ENCODE data around the gene SUCLG1.
"Not testable (repeated sequence)": the region's sequence is repeated elsewhere in the genome, so short reads cannot be mapped to it uniquely, and the experiment has no call there.

Gene SUCLG1

GRCh38 chr2:84417453-84418145 is 41.5 kb downstream of the SUCLG1 start:
- no peak for DNase-seq

DNA sequence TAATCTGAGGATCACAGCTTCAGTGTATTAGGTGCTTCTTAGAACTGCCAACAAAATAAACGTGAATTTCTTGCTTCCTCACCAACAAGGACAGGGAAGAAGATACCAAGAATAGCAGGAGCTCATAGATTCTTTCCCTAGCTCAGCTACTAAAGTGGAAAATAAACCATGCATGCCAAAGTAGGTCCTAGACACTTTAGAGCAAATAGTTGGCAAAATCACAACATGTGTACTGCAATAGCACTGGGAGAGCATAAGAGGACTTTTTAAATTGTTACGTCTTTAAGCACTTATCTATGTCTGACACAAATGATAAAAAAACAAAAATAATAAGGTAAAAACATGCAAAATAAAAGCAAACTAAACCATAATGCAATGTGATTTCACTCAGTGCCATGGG is 49.5 kb downstream of the SUCLG1 start:
- DNase-seq: no peak

GRCh38 chr2:84402111-84402510 is 57.0 kb downstream of the SUCLG1 start:
- not testable (repeated sequence) for DNase-seq

- not testable (repeated sequence) for DNase-seq
Measured at GRCh38 chr2:84399839-84400238, 59.2 kb downstream of the SUCLG1 start.

GRCh38 chr2:84395820-84396219 is 63.3 kb downstream of the SUCLG1 start:
- DNase-seq: no peak

DNA sequence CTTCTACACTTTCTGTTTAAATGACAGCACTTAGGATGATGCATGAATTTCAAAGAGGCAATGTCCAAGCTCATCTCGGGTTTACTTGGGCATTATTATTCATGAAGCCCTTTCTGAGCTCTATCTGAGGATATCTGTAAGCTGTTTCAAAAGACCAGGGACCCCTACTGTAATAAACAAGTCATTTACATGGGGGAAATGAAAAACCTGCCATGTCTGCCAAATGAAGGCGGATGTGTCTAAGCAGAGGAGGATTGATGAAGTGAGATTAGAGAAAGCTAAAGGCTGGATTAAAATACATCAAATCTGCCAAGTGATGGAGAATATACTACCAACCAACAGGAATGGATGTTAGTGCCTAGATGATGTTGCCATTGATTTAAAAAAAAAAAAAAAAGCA is 64.5 kb downstream of the SUCLG1 start:
- DNase-seq: no peak

- no peak for DNase-seq
Measured at GRCh38 chr2:84393829-84394228, 65.3 kb downstream of the SUCLG1 start.

DNA sequence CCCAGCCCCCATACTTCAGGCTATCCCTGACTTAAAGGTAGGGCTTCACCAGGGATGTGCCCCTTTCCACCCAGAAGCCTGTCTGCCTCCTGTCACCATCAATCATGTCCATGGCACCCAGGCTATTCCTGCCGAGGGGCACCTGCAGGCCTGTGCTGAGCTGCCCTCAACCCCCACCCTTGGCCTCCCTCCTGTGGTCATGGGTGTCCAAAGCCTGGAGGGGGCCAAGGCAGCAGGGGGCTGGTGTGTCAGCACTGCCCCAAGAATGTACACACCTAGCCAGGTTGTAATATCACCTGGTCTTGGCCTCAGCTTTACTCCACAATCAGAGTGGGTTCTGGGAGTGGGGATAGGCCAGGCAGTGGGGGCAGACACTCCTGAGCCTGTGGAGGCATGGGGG is 69.3 kb downstream of the SUCLG1 start:
- DNase-seq: no peak

DNA sequence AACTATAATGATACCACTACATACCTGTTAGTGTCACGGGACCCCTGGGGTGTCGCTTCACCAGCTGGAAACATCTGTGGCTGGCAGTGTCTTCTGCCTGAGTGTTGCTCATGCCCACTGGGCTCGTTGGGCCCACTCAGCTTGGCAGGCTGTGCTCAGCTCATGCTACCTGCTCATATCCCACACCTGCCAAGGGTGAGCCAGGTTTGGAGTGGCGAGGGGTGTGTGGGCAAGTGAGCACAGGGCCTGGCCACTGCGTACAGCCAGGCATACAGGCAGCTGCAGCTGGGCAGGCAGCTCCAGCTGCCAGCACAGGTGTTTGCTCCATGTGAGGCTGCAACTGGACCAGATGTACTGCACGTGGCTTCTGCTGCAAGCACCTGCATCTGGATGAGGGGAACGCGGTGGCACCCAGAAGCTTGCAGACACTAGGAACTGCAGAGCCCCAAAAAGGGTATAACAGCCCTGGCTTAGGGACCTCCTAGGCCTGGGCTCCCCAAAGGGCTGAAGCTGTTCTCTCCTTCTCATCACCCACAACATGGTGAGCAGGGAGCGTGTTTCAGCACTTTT is 70.1 kb downstream of the SUCLG1 start:
- DNase-seq: no peak

GRCh38 chr2:84388133-84388532 is 70.9 kb downstream of the SUCLG1 start:
- DNase-seq: no peak

GRCh38 chr2:84386336-84387040 is 72.6 kb downstream of the SUCLG1 start:
- no peak for DNase-seq

- no peak for DNase-seq
Measured at GRCh38 chr2:84383271-84383670, 75.8 kb downstream of the SUCLG1 start.

- no peak for DNase-seq
Measured at GRCh38 chr2:84380875-84381274, 78.2 kb downstream of the SUCLG1 start.

DNA sequence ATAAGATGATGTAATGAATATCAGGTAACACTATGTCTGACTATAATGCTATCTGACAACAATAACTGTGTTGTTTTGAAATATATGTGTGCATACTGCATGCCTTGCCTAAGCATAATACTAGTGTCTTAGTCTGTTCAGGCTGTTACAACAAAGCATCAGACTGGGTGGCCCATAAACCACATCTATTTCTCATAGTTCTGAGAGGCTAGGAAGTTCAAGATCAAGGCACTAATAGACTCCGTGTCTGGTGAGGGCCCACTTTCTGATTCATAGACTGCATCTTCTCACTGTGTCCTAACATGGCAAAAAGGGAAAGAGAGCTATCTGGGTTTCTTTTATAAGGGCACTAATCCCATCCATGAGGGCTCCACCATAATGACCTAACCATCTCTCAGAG is 80.1 kb downstream of the SUCLG1 start:
- DNase-seq: no peak

DNA sequence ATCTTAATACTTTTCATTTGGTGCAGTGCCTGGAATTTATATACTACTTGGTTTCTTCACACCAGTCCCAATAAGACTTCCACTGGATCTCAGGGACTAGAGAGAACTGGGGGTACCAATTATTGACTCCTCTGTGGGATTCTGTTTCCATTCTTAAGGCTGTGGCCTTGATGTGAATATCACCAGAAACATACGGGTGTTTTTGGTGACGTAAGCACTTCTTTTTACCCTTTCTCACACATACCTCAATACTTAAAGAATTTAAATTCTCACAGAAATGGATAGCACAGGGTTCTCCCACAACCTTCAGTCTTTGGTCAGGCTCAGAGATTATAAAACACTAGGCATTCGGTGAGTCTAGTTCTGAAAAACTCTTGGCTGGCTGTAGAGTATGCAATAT is 84.1 kb downstream of the SUCLG1 start:
- DNase-seq: no peak

- DNase-seq: no peak
Measured at GRCh38 chr2:84373866-84374265, 85.2 kb downstream of the SUCLG1 start.
